KMS-11 (cell line): ENCODE results near the gene CREB3L4.
"Not testable (repeated sequence)": the region's sequence is repeated elsewhere in the genome, so short reads cannot be mapped to it uniquely, and the experiment has no call there.

Source experiments
- H2AFZ ChIP-seq: fragments of 200-600 bp; sonication (generic); 2 replicates; pipeline ENCODE4 v1.6.1; 2016; ENCODE audit warnings: antibody characterized with exemption, mixed run types, low read depth
- H3K27ac ChIP-seq: fragments of 200-600 bp; sonication (generic); 2 replicates; pipeline ENCODE4 v1.6.1; 2016; ENCODE audit warnings: mild to moderate bottlenecking, mixed run types
- H3K27me3 ChIP-seq: fragments of 200-600 bp; sonication (generic); 2 replicates; pipeline ENCODE4 v1.6.1; 2017; ENCODE audit warnings: mild to moderate bottlenecking, low read depth, mixed run types, moderate library complexity; ENCODE audit not compliant: insufficient read depth
- H3K36me3 ChIP-seq: fragments of 200-600 bp; sonication (generic); 2 replicates; pipeline ENCODE4 v1.6.1; 2017; ENCODE audit warnings: mild to moderate bottlenecking, mixed run types; ENCODE audit not compliant: insufficient read depth
- H3K4me1 ChIP-seq: fragments of 200-600 bp; sonication (generic); 2 replicates; pipeline ENCODE4 v1.6.1; 2016; ENCODE audit warnings: mild to moderate bottlenecking, low read depth, mixed run types; ENCODE audit not compliant: poor library complexity, severe bottlenecking
- H3K4me2 ChIP-seq: fragments of 200-600 bp; sonication (generic); 2 replicates; pipeline ENCODE4 v1.7.0; 2016; ENCODE audit warnings: mild to moderate bottlenecking, mixed run types
- H3K4me3 ChIP-seq: fragments of 200-600 bp; sonication (generic); IDR thresholded peaks from 2 replicates; pipeline ENCODE4 v1.6.1; 2017; ENCODE audit warnings: low read depth, low read length, mixed read lengths; ENCODE audit not compliant: insufficient read depth
- H3K79me2 ChIP-seq: fragments of 200-600 bp; sonication (generic); 2 replicates; pipeline ENCODE4 v1.6.1; 2016; ENCODE audit warnings: low read depth, mixed run types; ENCODE audit not compliant: insufficient read depth
- H3K9ac ChIP-seq: fragments of 200-600 bp; sonication (generic); 2 replicates; pipeline ENCODE4 v1.6.1; 2016; ENCODE audit warnings: mild to moderate bottlenecking, mixed run types
- H4K20me1 ChIP-seq: fragments of 200-600 bp; sonication (generic); 2 replicates; pipeline ENCODE4 v1.6.1; 2016; ENCODE audit warnings: mild to moderate bottlenecking, mixed run types; ENCODE audit not compliant: insufficient read depth
- TF ChIP-seq, protein P1 (sequence below): fragments of 200-600 bp; sonication (generic); conservative IDR thresholded peaks from 2 replicates; pipeline ENCODE4 v1.6.1; 2017; ENCODE audit warnings: low read depth, mild to moderate bottlenecking, antibody characterized with exemption, low read length, moderate library complexity, mixed read lengths

CREB3L4 gene

GRCh38 chr1:154000420-154000819 is 32.7 kb downstream of the CREB3L4 start:
- H4K20me1 ChIP-seq = no peaks in the 10 kb centered on the region
- H3K4me2 ChIP-seq = no peak overlapping the region
- TF ChIP-seq, protein P1, sequence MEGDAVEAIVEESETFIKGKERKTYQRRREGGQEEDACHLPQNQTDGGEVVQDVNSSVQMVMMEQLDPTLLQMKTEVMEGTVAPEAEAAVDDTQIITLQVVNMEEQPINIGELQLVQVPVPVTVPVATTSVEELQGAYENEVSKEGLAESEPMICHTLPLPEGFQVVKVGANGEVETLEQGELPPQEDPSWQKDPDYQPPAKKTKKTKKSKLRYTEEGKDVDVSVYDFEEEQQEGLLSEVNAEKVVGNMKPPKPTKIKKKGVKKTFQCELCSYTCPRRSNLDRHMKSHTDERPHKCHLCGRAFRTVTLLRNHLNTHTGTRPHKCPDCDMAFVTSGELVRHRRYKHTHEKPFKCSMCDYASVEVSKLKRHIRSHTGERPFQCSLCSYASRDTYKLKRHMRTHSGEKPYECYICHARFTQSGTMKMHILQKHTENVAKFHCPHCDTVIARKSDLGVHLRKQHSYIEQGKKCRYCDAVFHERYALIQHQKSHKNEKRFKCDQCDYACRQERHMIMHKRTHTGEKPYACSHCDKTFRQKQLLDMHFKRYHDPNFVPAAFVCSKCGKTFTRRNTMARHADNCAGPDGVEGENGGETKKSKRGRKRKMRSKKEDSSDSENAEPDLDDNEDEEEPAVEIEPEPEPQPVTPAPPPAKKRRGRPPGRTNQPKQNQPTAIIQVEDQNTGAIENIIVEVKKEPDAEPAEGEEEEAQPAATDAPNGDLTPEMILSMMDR = no peak
- no peaks in the 10 kb centered on the region for H3K36me3 ChIP-seq
- H3K79me2 ChIP-seq = no peaks in the 10 kb centered on the region
- no peaks in the 10 kb centered on the region for H3K27me3 ChIP-seq
- peaks cover 7% of the 10 kb centered on the region for H3K4me1 ChIP-seq
- no peak overlapping the region for H2AFZ ChIP-seq
- H3K9ac ChIP-seq = no peak overlapping the region
- no peak overlapping the region for H3K4me3 ChIP-seq
- H3K27ac ChIP-seq = no peak overlapping the region

DNA sequence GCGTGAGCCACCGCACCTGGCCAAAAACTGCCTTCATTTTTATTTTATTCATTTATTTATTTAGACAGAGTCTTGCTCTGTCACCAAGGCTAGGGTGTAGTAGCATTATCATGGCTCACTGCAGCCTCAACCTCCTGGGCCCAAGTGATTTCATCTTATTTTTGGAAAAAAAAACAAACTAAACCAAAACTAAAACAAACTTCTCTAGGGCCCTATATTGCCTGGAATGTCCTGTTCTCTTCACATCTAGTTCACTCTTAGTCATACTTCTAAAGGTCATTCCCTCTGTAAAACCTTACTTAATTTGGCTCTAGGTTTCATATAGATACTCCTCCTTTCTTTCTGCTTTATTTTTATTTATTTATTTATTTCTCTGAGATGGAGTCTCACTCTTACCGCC is 38.4 kb downstream of the CREB3L4 start:
- H3K36me3 ChIP-seq = no peaks in the 10 kb centered on the region
- H3K4me2 ChIP-seq = no peak overlapping the region
- H3K27me3 ChIP-seq = no peaks in the 10 kb centered on the region
- no peak overlapping the region for H3K9ac ChIP-seq
- H3K4me1 ChIP-seq = no peaks in the 10 kb centered on the region
- no peak overlapping the region for H3K27ac ChIP-seq
- H2AFZ ChIP-seq = no peak overlapping the region
- H3K4me3 ChIP-seq = no peak overlapping the region
- TF ChIP-seq, protein P1 = no peak
- no peaks in the 10 kb centered on the region for H4K20me1 ChIP-seq
- no peaks in the 10 kb centered on the region for H3K79me2 ChIP-seq

- H3K4me2 ChIP-seq = no peak overlapping the region
- H3K4me3 ChIP-seq = no peak overlapping the region
- no peaks in the 10 kb centered on the region for H3K79me2 ChIP-seq
- H3K9ac ChIP-seq = no peak overlapping the region
- H2AFZ ChIP-seq = no peak overlapping the region
- H3K27ac ChIP-seq = no peak overlapping the region
- TF ChIP-seq, protein P1 = no peak
- peaks cover 12% of the 10 kb centered on the region for H3K4me1 ChIP-seq
- no peaks in the 10 kb centered on the region for H3K27me3 ChIP-seq
- no peaks in the 10 kb centered on the region for H3K36me3 ChIP-seq
- H4K20me1 ChIP-seq = no peaks in the 10 kb centered on the region
These were observed 44.4 kb downstream of the CREB3L4 start for GRCh38 chr1:154012129-154012528.

DNA sequence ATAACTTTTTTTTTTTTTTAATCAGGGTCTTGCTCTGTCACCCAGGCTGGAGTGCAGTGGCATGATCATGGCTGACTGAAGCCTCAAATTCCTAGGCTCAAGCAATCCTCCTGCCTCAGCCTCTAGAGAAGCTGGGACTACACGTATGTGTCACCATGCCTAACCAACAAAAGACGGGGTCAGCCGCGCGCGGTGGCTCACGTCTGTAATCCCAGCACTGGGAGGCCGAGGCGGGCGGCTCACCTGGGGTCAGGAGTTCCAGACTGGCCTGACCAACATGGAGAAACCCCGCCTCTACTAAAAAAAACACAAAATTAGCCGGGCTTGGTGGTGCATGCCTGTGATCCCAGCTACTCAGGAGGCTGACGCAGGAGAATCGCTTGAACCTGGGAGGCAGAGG is 44.8 kb downstream of the CREB3L4 start:
- H3K4me2 ChIP-seq, H4K20me1 ChIP-seq: not testable (repeated sequence)

DNA sequence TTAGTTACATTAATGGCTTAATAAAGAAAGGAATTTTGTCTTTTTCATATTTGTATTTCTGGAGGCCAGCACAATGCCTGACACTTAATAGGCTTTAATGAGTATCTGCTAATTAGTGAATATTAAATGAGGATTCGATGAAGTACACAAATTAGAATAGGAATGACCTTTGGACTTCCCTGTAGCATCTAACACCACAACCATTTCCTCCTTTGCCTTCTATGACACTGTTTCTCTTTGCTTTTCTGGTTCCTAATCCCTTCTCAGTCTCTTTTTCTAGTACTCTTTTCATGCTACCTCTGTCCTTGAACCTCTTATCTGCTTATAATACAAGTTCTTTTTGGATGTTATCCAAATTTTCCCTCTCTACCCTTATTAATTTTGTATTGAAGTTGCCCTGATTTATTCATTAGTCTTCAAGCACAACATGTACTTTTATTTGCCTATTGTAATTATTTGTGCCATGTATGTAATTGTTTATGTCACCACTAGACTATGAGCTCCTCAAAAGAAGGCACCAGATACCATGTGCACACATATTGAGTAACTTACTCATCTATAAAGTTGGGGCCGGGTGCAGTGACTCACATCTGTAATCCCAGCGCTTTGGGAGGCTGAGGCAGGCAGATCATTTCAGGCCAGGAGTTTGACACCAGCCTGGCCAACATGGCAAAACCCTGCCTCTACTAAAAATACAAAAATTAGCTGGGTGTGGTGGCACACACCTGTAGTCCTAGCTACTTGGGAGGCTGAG is 46.6 kb downstream of the CREB3L4 start:
- Histone ChIP-seq H3K79me2 (no peaks in the 10 kb centered on the region), H3K9ac (no peak overlapping the region), H3K4me3 (no peak overlapping the region), H4K20me1 (no peaks in the 10 kb centered on the region), H3K36me3 (no peaks in the 10 kb centered on the region), H3K4me2 (peak overlapping the region; percentile 4; the same call in 1 of the 2 replicates), H3K27ac (no peak overlapping the region), H3K4me1 (peaks cover 12% of the 10 kb centered on the region), H3K27me3 (no peaks in the 10 kb centered on the region), H2AFZ (peak overlapping the region; percentile 2; the same call in 1 of the 2 replicates)
- TF ChIP-seq, protein P1 = no peak

More for the DNA sequence above, 44.8 kb downstream of the CREB3L4 start:
- not testable (repeated sequence) for H2AFZ ChIP-seq, H3K27me3 ChIP-seq, H3K36me3 ChIP-seq, H3K9ac ChIP-seq, H3K4me3 ChIP-seq, H3K79me2 ChIP-seq, H3K27ac ChIP-seq
- H3K4me1 ChIP-seq = peaks cover 12% of the 10 kb centered on the region
